ENCODE measurements around the gene FXYD6. TPM values are rescaled to one million over a fixed set of nuclear protein-coding genes. Genes with fewer than 3 reads are reported as not detected.

Gene FXYD6
- total RNA-seq, 1 experiment from 2014 or later = 0.54 TPM

DNA sequence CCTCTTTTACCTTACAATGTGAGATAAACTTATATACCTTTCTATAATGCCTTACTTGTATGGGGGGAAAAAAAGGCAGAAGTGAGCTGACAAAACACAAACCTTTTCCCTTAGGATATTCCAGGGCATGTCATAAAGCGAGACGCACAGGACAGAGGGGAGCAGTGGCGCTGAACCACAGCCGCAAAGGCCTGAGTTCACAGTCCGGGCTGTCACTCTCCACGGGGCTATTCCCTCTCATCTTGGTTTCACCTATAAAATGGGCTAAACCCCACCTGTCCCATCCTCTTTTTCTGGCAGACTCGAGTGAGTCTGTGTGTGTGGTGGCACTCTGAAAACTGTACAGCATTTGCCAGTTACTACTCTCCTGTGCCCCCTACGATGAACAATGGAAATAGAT lies 37.6 kb downstream of the FXYD6 start:
- intact Hi-C loops (cut with micrococcal nuclease; ENCODE audit: unreplicated experiment) = no loop called here
- ATAC-seq (no peak), DNase-seq (ENCODE audit: low read depth, low spot score) (no peak)
- no peak overlapping the region for H3K27ac ChIP-seq (ENCODE audit: low read length)
- in situ Hi-C loops (cut with HindIII; ENCODE audit: low pct_unique_long_range_greater_than_20kb, low sequenced_read_pairs) = no loop called here
- TF ChIP-seq, protein P1, sequence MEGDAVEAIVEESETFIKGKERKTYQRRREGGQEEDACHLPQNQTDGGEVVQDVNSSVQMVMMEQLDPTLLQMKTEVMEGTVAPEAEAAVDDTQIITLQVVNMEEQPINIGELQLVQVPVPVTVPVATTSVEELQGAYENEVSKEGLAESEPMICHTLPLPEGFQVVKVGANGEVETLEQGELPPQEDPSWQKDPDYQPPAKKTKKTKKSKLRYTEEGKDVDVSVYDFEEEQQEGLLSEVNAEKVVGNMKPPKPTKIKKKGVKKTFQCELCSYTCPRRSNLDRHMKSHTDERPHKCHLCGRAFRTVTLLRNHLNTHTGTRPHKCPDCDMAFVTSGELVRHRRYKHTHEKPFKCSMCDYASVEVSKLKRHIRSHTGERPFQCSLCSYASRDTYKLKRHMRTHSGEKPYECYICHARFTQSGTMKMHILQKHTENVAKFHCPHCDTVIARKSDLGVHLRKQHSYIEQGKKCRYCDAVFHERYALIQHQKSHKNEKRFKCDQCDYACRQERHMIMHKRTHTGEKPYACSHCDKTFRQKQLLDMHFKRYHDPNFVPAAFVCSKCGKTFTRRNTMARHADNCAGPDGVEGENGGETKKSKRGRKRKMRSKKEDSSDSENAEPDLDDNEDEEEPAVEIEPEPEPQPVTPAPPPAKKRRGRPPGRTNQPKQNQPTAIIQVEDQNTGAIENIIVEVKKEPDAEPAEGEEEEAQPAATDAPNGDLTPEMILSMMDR (IDR thresholded peaks at IDR 0.05) = no peak
- TF ChIP-seq POLR2AphosphoS5 (IDR thresholded peaks at IDR 0.05; ENCODE audit: low read depth, low read length) (no peak), SIN3A (IDR thresholded peaks at IDR 0.05; ENCODE audit: borderline replicate concordance, insufficient read depth, low read depth, low read length) (no peak)
- no TSS peak for BruUV-seq (replicated peaks)
- H3K36me3 ChIP-seq (ENCODE audit: control insufficient read depth, insufficient read depth, low read length) = no peaks in the 10 kb centered on the region
- H3K4me1 ChIP-seq (ENCODE audit: control insufficient read depth, insufficient read depth, low read length) = no peaks in the 10 kb centered on the region
- peaks cover 10% of the 10 kb centered on the region for H3K27me3 ChIP-seq (ENCODE audit: control insufficient read depth, insufficient read depth, low read length)
- H3K4me3 ChIP-seq (ENCODE audit: low read depth in 2 of 2, low read length in 2 of 2) = no peak overlapping the region
- POLR2A ChIA-PET = no interaction called here
- CTCF ChIA-PET = interaction anchor here (0.7 kb wide), 2 partner anchors 114 to 309 kb away, joined by 3 to 4 read pairs; no protein-coding TSS in a partner anchor
- no peaks in the 10 kb centered on the region for H3K9me3 ChIP-seq (ENCODE audit: control insufficient read depth, insufficient read depth, low read depth, low read length)

DNA sequence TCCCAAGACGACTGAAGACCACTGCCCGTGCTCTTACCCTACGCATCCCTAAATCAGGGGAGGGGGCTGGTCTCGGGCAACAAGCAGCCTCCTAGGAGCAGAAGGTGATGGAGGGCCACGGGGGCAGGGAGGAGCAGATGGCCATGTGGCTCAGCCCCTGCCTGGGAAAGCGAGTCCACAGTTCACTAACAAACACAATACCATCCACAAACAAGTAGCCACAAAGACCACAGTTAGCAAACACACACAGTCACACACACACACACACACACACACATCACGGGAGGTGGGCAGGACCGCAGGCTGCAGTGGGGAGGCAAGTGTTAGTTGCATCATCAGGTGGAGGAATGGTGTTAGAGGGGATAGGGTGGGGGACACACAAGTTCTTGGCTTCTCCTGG lies 38.7 kb downstream of the FXYD6 start:
- no peaks in the 10 kb centered on the region for H3K4me1 ChIP-seq (ENCODE audit: control insufficient read depth, insufficient read depth, low read length)
- H3K27me3 ChIP-seq (ENCODE audit: control insufficient read depth, insufficient read depth, low read length) = peaks cover 10% of the 10 kb centered on the region
- intact Hi-C loops (cut with micrococcal nuclease; ENCODE audit: unreplicated experiment) = no loop called here
- in situ Hi-C loops (cut with HindIII; ENCODE audit: low pct_unique_long_range_greater_than_20kb, low sequenced_read_pairs) = no loop called here
- ATAC-seq (no peak), DNase-seq (ENCODE audit: low read depth, low spot score) (no peak)
- BruUV-seq (replicated peaks) = no TSS peak
- H3K27ac ChIP-seq (ENCODE audit: low read length) = no peak overlapping the region
- no peaks in the 10 kb centered on the region for H3K36me3 ChIP-seq (ENCODE audit: control insufficient read depth, insufficient read depth, low read length)
- no peak overlapping the region for H3K4me3 ChIP-seq (ENCODE audit: low read depth in 2 of 2, low read length in 2 of 2)
- ChIA-PET CTCF (no interaction called here), POLR2A (no interaction called here)
- TF ChIP-seq POLR2AphosphoS5 (IDR thresholded peaks at IDR 0.05; ENCODE audit: low read depth, low read length) = no peak
- TF ChIP-seq, protein P2, sequence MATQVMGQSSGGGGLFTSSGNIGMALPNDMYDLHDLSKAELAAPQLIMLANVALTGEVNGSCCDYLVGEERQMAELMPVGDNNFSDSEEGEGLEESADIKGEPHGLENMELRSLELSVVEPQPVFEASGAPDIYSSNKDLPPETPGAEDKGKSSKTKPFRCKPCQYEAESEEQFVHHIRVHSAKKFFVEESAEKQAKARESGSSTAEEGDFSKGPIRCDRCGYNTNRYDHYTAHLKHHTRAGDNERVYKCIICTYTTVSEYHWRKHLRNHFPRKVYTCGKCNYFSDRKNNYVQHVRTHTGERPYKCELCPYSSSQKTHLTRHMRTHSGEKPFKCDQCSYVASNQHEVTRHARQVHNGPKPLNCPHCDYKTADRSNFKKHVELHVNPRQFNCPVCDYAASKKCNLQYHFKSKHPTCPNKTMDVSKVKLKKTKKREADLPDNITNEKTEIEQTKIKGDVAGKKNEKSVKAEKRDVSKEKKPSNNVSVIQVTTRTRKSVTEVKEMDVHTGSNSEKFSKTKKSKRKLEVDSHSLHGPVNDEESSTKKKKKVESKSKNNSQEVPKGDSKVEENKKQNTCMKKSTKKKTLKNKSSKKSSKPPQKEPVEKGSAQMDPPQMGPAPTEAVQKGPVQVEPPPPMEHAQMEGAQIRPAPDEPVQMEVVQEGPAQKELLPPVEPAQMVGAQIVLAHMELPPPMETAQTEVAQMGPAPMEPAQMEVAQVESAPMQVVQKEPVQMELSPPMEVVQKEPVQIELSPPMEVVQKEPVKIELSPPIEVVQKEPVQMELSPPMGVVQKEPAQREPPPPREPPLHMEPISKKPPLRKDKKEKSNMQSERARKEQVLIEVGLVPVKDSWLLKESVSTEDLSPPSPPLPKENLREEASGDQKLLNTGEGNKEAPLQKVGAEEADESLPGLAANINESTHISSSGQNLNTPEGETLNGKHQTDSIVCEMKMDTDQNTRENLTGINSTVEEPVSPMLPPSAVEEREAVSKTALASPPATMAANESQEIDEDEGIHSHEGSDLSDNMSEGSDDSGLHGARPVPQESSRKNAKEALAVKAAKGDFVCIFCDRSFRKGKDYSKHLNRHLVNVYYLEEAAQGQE (IDR thresholded peaks at IDR 0.05; ENCODE audit: insufficient read depth in 1 of 2, low read depth in 2 of 2, low read length in 1 of 2) = no peak
- TF ChIP-seq, protein P1 (IDR thresholded peaks at IDR 0.05) = no peak
- no peak for TF ChIP-seq TCF7L2 (IDR thresholded peaks at IDR 0.05; ENCODE audit: low read depth, low read length)
- no peak for TF ChIP-seq SIN3A (IDR thresholded peaks at IDR 0.05; ENCODE audit: borderline replicate concordance, insufficient read depth, low read depth, low read length)
- no peaks in the 10 kb centered on the region for H3K9me3 ChIP-seq (ENCODE audit: control insufficient read depth, insufficient read depth, low read depth, low read length)

All from Panc1 (cell line).